ENCODE measurements around the gene ARAP3.

Gene ARAP3

GRCh38 chr5:141637123-141637766 lies 44.8 kb downstream of the ARAP3 start:
- TF ChIP-seq CTCF (IDR thresholded peaks at IDR 0.05; ENCODE audit: control insufficient read depth, extremely low read depth, insufficient read depth) = no peak
- H3K4me3 ChIP-seq (ENCODE audit: low read depth, low read length) = peak overlapping the region; percentile 94
- no peak for DNase-seq (ENCODE audit: low read depth)

GRCh38 chr5:141636413-141637122 lies 45.5 kb downstream of the ARAP3 start, which contains the start of the genes HDAC3 and RELL2:
TSS of gene HDAC3 (minus strand) at chr5:141636849. CDS start at chr5:141636790, 59 bp downstream.
TSS of gene RELL2 (plus strand) at chr5:141636997. CDS start at chr5:141638226, 1,229 bp downstream.
- no peak for DNase-seq (ENCODE audit: low read depth)
- peak within 1 kb of the TSS; percentile 94 for H3K4me3 ChIP-seq (ENCODE audit: low read depth, low read length)
- TF ChIP-seq CTCF (IDR thresholded peaks at IDR 0.05; ENCODE audit: control insufficient read depth, extremely low read depth, insufficient read depth) = no peak

- TF ChIP-seq CTCF (IDR thresholded peaks at IDR 0.05; ENCODE audit: control insufficient read depth, extremely low read depth, insufficient read depth) = no peak
- no peak for DNase-seq (ENCODE audit: low read depth)
These were observed 46.0 kb downstream of the ARAP3 start for GRCh38 chr5:141636106-141636412.

GRCh38 chr5:141635646-141636045 lies 46.4 kb downstream of the ARAP3 start:
- no peak for TF ChIP-seq CTCF (IDR thresholded peaks at IDR 0.05; ENCODE audit: control insufficient read depth, extremely low read depth, insufficient read depth)
- no peak for DNase-seq (ENCODE audit: low read depth)
- H3K4me3 ChIP-seq (ENCODE audit: low read depth, low read length) = peak overlapping the region; percentile 94

More at GRCh38 chr5:141636106-141636412, 46.0 kb downstream of the ARAP3 start:
- peak overlapping the region; percentile 94 for H3K4me3 ChIP-seq (ENCODE audit: low read depth, low read length)

- no peak overlapping the region for H3K4me3 ChIP-seq (ENCODE audit: low read depth, low read length)
- no peak for DNase-seq (ENCODE audit: low read depth)
- TF ChIP-seq CTCF (IDR thresholded peaks at IDR 0.05; ENCODE audit: control insufficient read depth, extremely low read depth, insufficient read depth) = no peak
These were observed 47.3 kb downstream of the ARAP3 start for GRCh38 chr5:141634720-141635119.

GRCh38 chr5:141633871-141634561 lies 48.0 kb downstream of the ARAP3 start:
- TF ChIP-seq CTCF (IDR thresholded peaks at IDR 0.05; ENCODE audit: control insufficient read depth, extremely low read depth, insufficient read depth) = no peak
- H3K4me3 ChIP-seq (ENCODE audit: low read depth, low read length) = no peak overlapping the region
- DNase-seq (ENCODE audit: low read depth) = no peak
